ENCODE measurements around the gene TMEM88. TPM values are rescaled to one million over a fixed set of nuclear protein-coding genes. Genes with fewer than 3 reads are reported as not detected.

TMEM88 gene
- total and polyA plus RNA-seq, 2 of the 13 experiments (the other 11 are each of a cell fraction or from before 2014, with no cell fraction given), result 0.31 to 0.66 TPM

- TF ChIP-seq HNF4G (IDR thresholded peaks at IDR 0.05; ENCODE audit: borderline replicate concordance, low read depth, low read length) (peak; percentile 99), HNF4G (CRISPR knock-in tag; IDR thresholded peaks at IDR 0.05; ENCODE audit: borderline replicate concordance, low read depth) (peak; percentile 99), ZNF7 (CRISPR knock-in tag; IDR thresholded peaks at IDR 0.05) (no peak), NFE2L2 (IDR thresholded peaks at IDR 0.05; ENCODE audit: low read length) (peak; percentile 31; the same call in 1 of the 2 replicates), NBN (conservative IDR thresholded peaks at IDR 0.05) (0 out of 2 replicates have a peak, but pooled peaks have one; percentile 39), RCOR2 (CRISPR knock-in tag; IDR thresholded peaks at IDR 0.05) (peak; percentile 73; the same call in 1 of the 2 replicates), KDM4B (CRISPR knock-in tag; IDR thresholded peaks at IDR 0.05) (peak; percentile 95), DZIP1 (CRISPR knock-in tag; IDR thresholded peaks at IDR 0.05) (0 out of 2 replicates have a peak, but pooled peaks have one; percentile 65), ATF7-NPFF (CRISPR knock-in tag; IDR thresholded peaks at IDR 0.05; ENCODE audit: low read depth) (peak; percentile 88), MAFK (conservative IDR thresholded peaks at IDR 0.05 in 1 of 2, IDR thresholded peaks at IDR 0.05 in 1 of 2; ENCODE audit: low read length in 2 of 2) (no peak; a peak in 1 of 4 replicates), ZMAT5 (CRISPR knock-in tag; IDR thresholded peaks at IDR 0.05; ENCODE audit: borderline replicate concordance, low read depth) (no peak), SIN3B (IDR thresholded peaks at IDR 0.05; ENCODE audit: low read length) (peak; percentile 75; the same call in 1 of the 2 replicates), SALL2 (CRISPR knock-in tag; IDR thresholded peaks at IDR 0.05) (0 out of 2 replicates have a peak, but pooled peaks have one; percentile 66), NCOA1 (CRISPR knock-in tag; IDR thresholded peaks at IDR 0.05) (peak; percentile 80; the same call in 1 of the 2 replicates), GMEB2 (CRISPR knock-in tag; IDR thresholded peaks at IDR 0.05; ENCODE audit: low read depth) (peak; percentile 38; the same call in 1 of the 2 replicates), SMC3 (IDR thresholded peaks at IDR 0.05; ENCODE audit: low read length) (peak; percentile 14; the same call in 1 of the 2 replicates), ERF (CRISPR knock-in tag; IDR thresholded peaks at IDR 0.05) (peak; percentile 92), NPAS2 (CRISPR knock-in tag; IDR thresholded peaks at IDR 0.05; ENCODE audit: borderline replicate concordance) (no peak), ZNF619 (CRISPR knock-in tag; IDR thresholded peaks at IDR 0.05) (peak; percentile 81; the same call in 1 of the 2 replicates), ZNF605 (CRISPR knock-in tag; IDR thresholded peaks at IDR 0.05) (peak; percentile 89), ZNF660 (CRISPR knock-in tag; IDR thresholded peaks at IDR 0.05; ENCODE audit: borderline replicate concordance, low read depth) (no peak), ZNF577 (CRISPR knock-in tag; IDR thresholded peaks at IDR 0.05; ENCODE audit: borderline replicate concordance, low read depth) (no peak), BCL3 (CRISPR knock-in tag; IDR thresholded peaks at IDR 0.05) (no peak), SIX4 (CRISPR knock-in tag; IDR thresholded peaks at IDR 0.05) (peak; percentile 79), RFX1 (IDR thresholded peaks at IDR 0.05) (peak; percentile 79), RBAK (CRISPR knock-in tag; IDR thresholded peaks at IDR 0.05) (0 out of 2 replicates have a peak, but pooled peaks have one; percentile 42)
These were observed 18.1 kb upstream of the TMEM88 start (continued) for GRCh38 chr17:7836596-7837407.

Data from HepG2 (cell line).